Epithelial cell of esophagus (primary cell): Measurements from ENCODE around the gene GDE1.

Experiments
- DNase-seq: peaks from one replicate; pipeline ENCODE4 v3.0.0; 2010; ENCODE audit warnings: low read depth
- H3K4me3 ChIP-seq: 2 replicates; pipeline ENCODE4 v1.5.1; 2011; ENCODE audit warnings: mild to moderate bottlenecking, low read length, control low read depth
- CTCF ChIP-seq: IDR thresholded peaks from 2 replicates; pipeline ENCODE4 v1.5.1; 2011; ENCODE audit warnings: low read depth, mild to moderate bottlenecking, low read length, control low read depth, inconsistent platforms; ENCODE audit not compliant: insufficient read depth; ENCODE audit errors: missing control alignments

The GDE1 gene

GRCh38 chr16:19503461-19504075, 18.3 kb downstream of the GDE1 start:
- no peak for TF ChIP-seq CTCF
- DNase-seq: no peak
- no peak overlapping the region for H3K4me3 ChIP-seq

GRCh38 chr16:19502395-19503131, 19.3 kb downstream of the GDE1 start:
- peak; percentile 75 for TF ChIP-seq CTCF
- H3K4me3 ChIP-seq: no peak overlapping the region
- peak; percentile 79 for DNase-seq

DNA sequence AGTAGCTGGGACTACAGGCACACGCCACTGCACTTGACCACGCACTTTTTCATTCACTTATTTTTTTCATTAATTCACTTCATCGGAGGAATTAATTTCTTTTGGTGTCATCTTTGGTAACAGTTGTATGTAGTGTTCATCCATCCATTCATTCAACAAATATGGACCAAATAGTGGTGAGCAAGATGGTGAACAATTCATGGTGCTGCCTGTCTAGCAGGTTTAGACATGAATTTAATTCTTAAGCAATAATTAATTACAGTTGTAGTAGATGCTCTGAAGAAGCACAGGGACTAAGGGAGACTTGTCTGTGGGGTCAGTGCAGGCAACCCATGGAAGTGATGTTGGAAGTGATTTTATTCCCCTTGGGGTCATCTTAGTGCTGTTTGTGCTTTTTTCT, 22.4 kb downstream of the GDE1 start:
- DNase-seq: peak; percentile 78
- no peak overlapping the region for H3K4me3 ChIP-seq
- no peak for TF ChIP-seq CTCF

- no peak overlapping the region for H3K4me3 ChIP-seq
- no peak for TF ChIP-seq CTCF
- peak; percentile 58 for DNase-seq
Observed at GRCh38 chr16:19499006-19499405, 22.9 kb downstream of the GDE1 start.

GRCh38 chr16:19497176-19497575, 24.7 kb downstream of the GDE1 start:
- no peak overlapping the region for H3K4me3 ChIP-seq
- DNase-seq: no peak
- no peak for TF ChIP-seq CTCF

DNA sequence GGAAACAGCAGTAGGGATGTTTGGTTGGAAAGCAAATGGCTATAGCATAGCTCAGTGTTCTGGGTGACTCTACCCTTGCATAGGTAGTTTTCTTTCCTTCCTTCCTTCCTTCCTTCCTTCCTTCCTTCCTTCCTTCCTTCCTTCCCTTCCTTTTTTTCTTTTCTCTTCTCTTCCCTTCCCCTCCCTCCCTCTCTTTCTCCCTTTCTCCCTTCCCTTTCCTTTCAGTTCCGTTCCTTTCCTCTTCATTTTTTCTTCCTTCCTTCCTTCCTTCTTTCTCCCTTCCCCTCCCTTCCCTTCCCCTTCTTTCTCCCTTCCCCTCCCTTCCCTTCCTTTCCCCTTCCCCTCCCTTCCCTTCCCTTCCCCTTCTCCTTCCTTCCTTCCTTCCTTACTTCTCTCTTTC, 31.3 kb downstream of the GDE1 start:
- DNase-seq: no peak
- no peak overlapping the region for H3K4me3 ChIP-seq

More for the DNA sequence above, 31.3 kb downstream of the GDE1 start:
- no peak for TF ChIP-seq CTCF
